ENCODE results near the gene CRAT.
A peak's percentile ranks its signal among the peaks of the same experiment; 100 is the strongest.

CRAT gene

GRCh38 chr9:129069862-129070641 is 40.5 kb downstream of the CRAT start:
- FAIRE-seq, result no peak
- no peak for DNase-seq (ENCODE audit: insufficient read length, low spot score)

GRCh38 chr9:129068990-129069861 is 41.4 kb downstream of the CRAT start:
- DNase-seq (ENCODE audit: insufficient read length, low spot score) (peak; percentile 53), FAIRE-seq (no peak)

- DNase-seq (ENCODE audit: insufficient read length, low spot score) (no peak), FAIRE-seq (no peak)
Measured at GRCh38 chr9:129068110-129068509, 42.5 kb downstream of the CRAT start.

- DNase-seq (ENCODE audit: insufficient read length, low spot score), result no peak
- FAIRE-seq, result no peak
Measured at GRCh38 chr9:129064499-129064908, 46.1 kb downstream of the CRAT start.

- FAIRE-seq (no peak), DNase-seq (ENCODE audit: insufficient read length, low spot score) (no peak)
Measured at GRCh38 chr9:129063061-129063460, 47.5 kb downstream of the CRAT start.

- no peak for DNase-seq (ENCODE audit: insufficient read length, low spot score)
- FAIRE-seq, result no peak
Measured at GRCh38 chr9:129060991-129061390, 49.6 kb downstream of the CRAT start.

- FAIRE-seq (no peak), DNase-seq (ENCODE audit: insufficient read length, low spot score) (no peak)
Measured at GRCh38 chr9:129059796-129060785, 50.5 kb downstream of the CRAT start.

- DNase-seq (ENCODE audit: insufficient read length, low spot score) (no peak), FAIRE-seq (no peak)
Measured at GRCh38 chr9:129058965-129059795, 51.4 kb downstream of the CRAT start.

GRCh38 chr9:129054163-129054851 is 56.3 kb downstream of the CRAT start:
- DNase-seq (ENCODE audit: insufficient read length, low spot score) (no peak), FAIRE-seq (no peak)

- no peak for DNase-seq (ENCODE audit: insufficient read length, low spot score)
- FAIRE-seq, result no peak
Measured at GRCh38 chr9:129053020-129053419, 57.6 kb downstream of the CRAT start.

- DNase-seq (ENCODE audit: insufficient read length, low spot score), result no peak
- no peak for FAIRE-seq
Measured at GRCh38 chr9:129052592-129052991, 58.0 kb downstream of the CRAT start.
